ENCODE data around the gene NR3C1. TPM values are rescaled to one million over a fixed set of nuclear protein-coding genes. Genes with fewer than 3 reads are reported as not detected.
"Not testable (repeated sequence)": the region's sequence is repeated elsewhere in the genome, so short reads cannot be mapped to it uniquely, and the experiment has no call there.

The NR3C1 gene
- polyA plus RNA-seq, 1 experiment, result 44.1 TPM

GRCh38 chr5:143338658-143339366, 64.7 kb downstream of the NR3C1 start:
- ChIA-PET POLR2A (interaction anchor here (0.6 kb wide), 1 partner anchor 245 kb away, joined by 3 read pairs; no protein-coding TSS in a partner anchor), CTCF (interaction anchor here (0.9 kb wide), 1 partner anchor 626 kb away, joined by 3 read pairs; no protein-coding TSS in a partner anchor)
- TF ChIP-seq, protein P1, sequence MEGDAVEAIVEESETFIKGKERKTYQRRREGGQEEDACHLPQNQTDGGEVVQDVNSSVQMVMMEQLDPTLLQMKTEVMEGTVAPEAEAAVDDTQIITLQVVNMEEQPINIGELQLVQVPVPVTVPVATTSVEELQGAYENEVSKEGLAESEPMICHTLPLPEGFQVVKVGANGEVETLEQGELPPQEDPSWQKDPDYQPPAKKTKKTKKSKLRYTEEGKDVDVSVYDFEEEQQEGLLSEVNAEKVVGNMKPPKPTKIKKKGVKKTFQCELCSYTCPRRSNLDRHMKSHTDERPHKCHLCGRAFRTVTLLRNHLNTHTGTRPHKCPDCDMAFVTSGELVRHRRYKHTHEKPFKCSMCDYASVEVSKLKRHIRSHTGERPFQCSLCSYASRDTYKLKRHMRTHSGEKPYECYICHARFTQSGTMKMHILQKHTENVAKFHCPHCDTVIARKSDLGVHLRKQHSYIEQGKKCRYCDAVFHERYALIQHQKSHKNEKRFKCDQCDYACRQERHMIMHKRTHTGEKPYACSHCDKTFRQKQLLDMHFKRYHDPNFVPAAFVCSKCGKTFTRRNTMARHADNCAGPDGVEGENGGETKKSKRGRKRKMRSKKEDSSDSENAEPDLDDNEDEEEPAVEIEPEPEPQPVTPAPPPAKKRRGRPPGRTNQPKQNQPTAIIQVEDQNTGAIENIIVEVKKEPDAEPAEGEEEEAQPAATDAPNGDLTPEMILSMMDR (IDR thresholded peaks at IDR 0.05; ENCODE audit: low read depth, low read length), result no peak
- no peaks in the 10 kb centered on the region for H3K9me3 ChIP-seq (ENCODE audit: control insufficient read depth, insufficient read depth, low read length)
- no peaks in the 10 kb centered on the region for H3K27me3 ChIP-seq (ENCODE audit: control insufficient read depth, insufficient read depth, low read length)
- no peak for DNase-seq (ENCODE audit: low read depth, low spot score)
- H3K4me3 ChIP-seq (ENCODE audit: low read depth, low read length), result no peak overlapping the region
- H3K27ac ChIP-seq (ENCODE audit: low read depth, low read length), result no peak overlapping the region

- Histone ChIP-seq H3K4me3 (ENCODE audit: low read depth, low read length) (no peak overlapping the region), H3K27me3 (ENCODE audit: control insufficient read depth, insufficient read depth, low read length) (no peaks in the 10 kb centered on the region), H3K27ac (ENCODE audit: low read depth, low read length) (no peak overlapping the region), H3K9me3 (ENCODE audit: control insufficient read depth, insufficient read depth, low read length) (no peaks in the 10 kb centered on the region)
- ChIA-PET POLR2A (interaction anchor here (0.6 kb wide), 1 partner anchor 244 kb away, joined by 3 read pairs; no protein-coding TSS in a partner anchor), CTCF (interaction anchor here (0.5 to 1.0 kb wide), 2 partner anchors 13 to 15 kb away, joined by 3 to 4 read pairs; no protein-coding TSS in a partner anchor)
- TF ChIP-seq, protein P1 (IDR thresholded peaks at IDR 0.05; ENCODE audit: low read depth, low read length), result no peak
- no peak for DNase-seq (ENCODE audit: low read depth, low spot score)
Measured at GRCh38 chr5:143337946-143338345, 65.5 kb downstream of the NR3C1 start.

- no peaks in the 10 kb centered on the region for H3K27me3 ChIP-seq (ENCODE audit: control insufficient read depth, insufficient read depth, low read length)
- no peaks in the 10 kb centered on the region for H3K9me3 ChIP-seq (ENCODE audit: control insufficient read depth, insufficient read depth, low read length)
- no peak overlapping the region for H3K27ac ChIP-seq (ENCODE audit: low read depth, low read length)
- POLR2A ChIA-PET, result no interaction called here
- DNase-seq (ENCODE audit: low read depth, low spot score), result no peak
- no peak overlapping the region for H3K4me3 ChIP-seq (ENCODE audit: low read depth, low read length)
- TF ChIP-seq, protein P1 (IDR thresholded peaks at IDR 0.05; ENCODE audit: low read depth, low read length), result no peak
- CTCF ChIA-PET, result interaction anchor here (0.6 kb wide), 1 partner anchor 57 kb away, joined by 4 read pairs; no protein-coding TSS in a partner anchor
Measured at GRCh38 chr5:143336485-143336884, 67.0 kb downstream of the NR3C1 start.

DNA sequence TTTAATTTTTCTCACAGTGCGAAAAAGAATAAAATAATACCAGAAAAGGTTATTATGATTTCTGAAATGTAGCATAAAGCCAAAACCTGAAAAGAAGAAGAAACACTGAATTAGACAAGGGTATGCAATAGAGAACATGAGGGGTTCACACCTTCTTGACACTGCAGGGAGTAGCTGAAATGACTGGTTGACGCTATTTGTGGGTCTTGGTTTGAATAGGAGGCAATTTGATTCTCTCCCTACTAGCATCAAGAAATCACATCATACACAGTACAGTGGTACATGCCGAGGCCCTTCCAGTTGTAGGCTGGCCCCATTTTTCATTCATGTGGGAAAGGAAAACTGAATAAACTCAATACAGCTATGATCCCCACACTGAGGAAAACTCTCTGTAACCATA, 68.6 kb downstream of the NR3C1 start:
- Histone ChIP-seq H3K27ac (ENCODE audit: low read depth, low read length) (no peak overlapping the region), H3K4me3 (ENCODE audit: low read depth, low read length) (no peak overlapping the region), H3K27me3 (ENCODE audit: control insufficient read depth, insufficient read depth, low read length) (no peaks in the 10 kb centered on the region), H3K9me3 (ENCODE audit: control insufficient read depth, insufficient read depth, low read length) (no peaks in the 10 kb centered on the region)
- TF ChIP-seq, protein P1 (IDR thresholded peaks at IDR 0.05; ENCODE audit: low read depth, low read length), result no peak
- DNase-seq (ENCODE audit: low read depth, low spot score), result no peak
- CTCF ChIA-PET, result no interaction called here
- POLR2A ChIA-PET, result no interaction called here

- H3K9me3 ChIP-seq (ENCODE audit: control insufficient read depth, insufficient read depth, low read length); H3K27me3 ChIP-seq (ENCODE audit: control insufficient read depth, insufficient read depth, low read length); H3K27ac ChIP-seq (ENCODE audit: low read depth, low read length); CTCF ChIA-PET; POLR2A ChIA-PET; DNase-seq (ENCODE audit: low read depth, low spot score); H3K4me3 ChIP-seq (ENCODE audit: low read depth, low read length): not testable (repeated sequence)
Measured at GRCh38 chr5:143334380-143334779, 69.1 kb downstream of the NR3C1 start.
